Measurements from ENCODE around the gene GMPR. TPM values are rescaled to one million over a fixed set of nuclear protein-coding genes. Genes with fewer than 3 reads are reported as not detected.

GMPR gene
- 0.47 TPM in 1 of 2 replicates, not detected in the other for total RNA-seq (2014; rRNA removed; shearing (Covaris generic))
- polyA plus RNA-seq (2014; cell fraction: nucleus; rRNA removed), result 0.31 TPM in 1 of 2 replicates, not detected in the other

GRCh38 chr6:16238057-16238962, at the start of gene GMPR:
Gene GMPR, plus strand, starts transcription at chr6:16238587. Its CDS starts 107 bp downstream, at chr6:16238694.
- no peak for DNase-seq (ENCODE audit: extremely low read depth, low read depth)

DNA sequence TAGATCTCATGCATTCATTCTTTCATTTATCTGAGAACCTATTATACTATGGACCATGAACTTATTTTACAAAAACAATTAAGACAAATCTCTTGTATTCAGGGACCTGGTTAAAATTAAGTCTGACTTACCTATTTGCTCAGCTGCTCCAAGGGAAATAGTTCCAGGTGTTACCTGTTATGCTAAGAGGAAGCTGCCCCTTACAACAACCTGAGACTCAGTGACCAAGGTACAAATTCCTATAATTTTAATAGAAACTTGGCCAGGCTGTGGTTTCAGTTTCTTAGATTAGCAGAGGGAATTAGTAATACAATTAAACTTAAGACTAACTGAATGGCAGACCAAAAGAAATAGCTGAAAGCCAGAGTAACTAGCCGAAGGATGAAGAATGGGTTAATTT, 48.2 kb upstream of the GMPR start:
- DNase-seq (ENCODE audit: extremely low read depth, low read depth), result no peak

GRCh38 chr6:16196260-16196983, 42.0 kb upstream of the GMPR start:
- no peak for DNase-seq (ENCODE audit: extremely low read depth, low read depth)

GRCh38 chr6:16196984-16197546, 41.3 kb upstream of the GMPR start:
- DNase-seq (ENCODE audit: extremely low read depth, low read depth), result no peak

DNA sequence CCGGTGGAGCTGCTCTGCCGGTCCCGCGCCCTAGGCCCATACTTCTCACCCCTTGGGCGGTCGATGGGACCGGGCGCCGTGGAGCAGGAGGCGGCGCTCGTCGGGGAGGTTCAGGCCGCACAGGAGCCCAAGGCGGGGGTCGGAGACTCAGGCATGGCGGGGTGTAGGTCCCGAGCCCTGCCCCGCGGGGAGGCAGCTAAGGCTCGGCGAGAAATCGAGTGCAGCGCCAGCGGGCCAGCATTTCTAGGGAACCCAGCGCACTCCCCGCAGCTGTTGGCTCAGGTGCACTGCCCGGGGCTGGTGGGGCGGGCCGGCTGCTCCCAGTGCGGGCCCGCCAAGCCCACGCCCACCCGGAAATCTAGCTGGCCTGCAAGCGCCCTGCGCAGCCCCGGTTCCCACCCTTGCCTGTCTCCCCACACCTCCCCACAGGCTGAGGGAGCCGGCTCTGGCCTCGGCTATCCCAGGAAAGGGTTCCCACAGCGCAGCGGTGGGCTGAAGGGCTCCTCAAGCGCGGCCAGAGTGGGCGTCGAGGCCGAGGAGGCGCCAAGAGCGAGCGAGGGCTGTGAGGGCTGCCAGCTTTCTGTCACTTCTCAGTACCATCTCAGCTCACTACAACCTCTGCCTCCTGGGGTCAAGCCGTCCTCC, 40.2 kb upstream of the GMPR start:
- no peak for DNase-seq (ENCODE audit: extremely low read depth, low read depth)

GRCh38 chr6:16199804-16200203, 38.6 kb upstream of the GMPR start:
- no peak for DNase-seq (ENCODE audit: extremely low read depth, low read depth)

GRCh38 chr6:16200321-16200883, 38.0 kb upstream of the GMPR start:
- DNase-seq (ENCODE audit: extremely low read depth, low read depth), result no peak

- DNase-seq (ENCODE audit: extremely low read depth, low read depth), result no peak
Observed at GRCh38 chr6:16201706-16202105, 36.7 kb upstream of the GMPR start.

DNA sequence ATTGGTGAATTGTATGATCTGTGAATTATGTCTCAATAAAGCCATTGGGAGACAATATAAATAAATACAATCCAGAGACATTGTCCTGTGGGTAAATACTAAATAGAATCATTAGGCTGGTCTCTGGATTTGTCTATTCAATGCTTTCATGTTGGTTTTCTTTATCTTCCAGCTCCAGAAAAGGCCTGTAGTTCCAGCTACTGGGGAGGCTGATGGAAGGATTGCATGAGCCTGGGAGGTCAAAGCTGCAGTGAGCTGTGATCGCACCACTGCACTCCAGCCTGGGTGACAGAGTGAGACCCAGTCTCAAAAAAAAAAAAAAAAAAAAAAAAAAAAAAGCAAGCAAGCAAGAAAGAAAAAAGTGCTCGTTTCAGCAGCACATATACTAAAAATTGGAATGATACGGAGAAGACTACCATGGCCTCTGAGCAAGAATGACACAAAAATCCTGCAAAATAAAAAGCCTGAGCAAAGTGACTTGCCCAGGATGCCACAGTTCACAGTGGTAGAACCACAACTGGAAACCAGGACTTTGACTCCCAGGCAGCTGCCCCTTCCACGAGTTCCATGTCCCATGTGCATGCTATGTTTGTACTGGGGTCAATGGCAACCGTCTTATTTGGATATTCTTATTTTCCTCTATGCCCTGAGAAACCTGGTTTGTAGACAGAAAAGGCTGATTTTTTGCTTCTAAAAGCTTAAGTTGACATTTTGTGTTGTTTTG, 33.6 kb upstream of the GMPR start:
- DNase-seq (ENCODE audit: extremely low read depth, low read depth), result no peak

DNA sequence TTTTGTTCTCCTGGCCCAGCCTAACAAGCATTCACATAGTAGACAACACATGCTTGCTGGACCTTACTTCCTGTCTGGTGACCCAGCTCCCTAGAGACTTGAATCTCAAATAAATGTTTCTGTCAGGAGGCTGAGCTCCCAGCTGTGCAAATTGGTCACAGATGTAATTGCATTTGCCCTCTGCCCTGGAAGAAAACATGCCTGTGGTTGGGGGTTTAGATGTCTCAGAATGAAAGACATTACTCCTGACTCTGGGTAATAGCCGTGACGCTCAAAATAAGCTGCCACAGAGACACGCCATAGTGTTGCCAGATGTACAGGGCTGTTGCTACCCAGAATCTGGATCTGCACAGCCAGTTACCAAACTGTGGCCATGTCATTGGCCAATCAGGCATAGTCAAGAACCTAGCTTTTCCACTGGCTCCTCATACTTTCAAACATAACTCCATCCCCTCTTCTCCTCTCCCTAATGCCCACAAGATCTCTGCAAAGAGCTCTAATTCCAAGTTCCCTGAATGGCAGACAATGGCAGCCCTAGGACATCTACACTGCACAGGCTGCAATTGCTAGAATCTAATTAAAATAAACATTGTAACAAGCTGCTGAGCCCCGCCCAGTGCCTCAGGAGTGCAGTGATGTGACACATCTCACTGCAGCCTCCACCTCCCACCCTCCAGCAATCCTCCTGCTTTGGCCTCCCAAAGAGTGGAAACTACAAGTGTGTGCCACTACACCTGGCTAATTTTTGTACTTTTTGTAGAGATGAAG, 32.8 kb upstream of the GMPR start:
- no peak for DNase-seq (ENCODE audit: extremely low read depth, low read depth)

DNA sequence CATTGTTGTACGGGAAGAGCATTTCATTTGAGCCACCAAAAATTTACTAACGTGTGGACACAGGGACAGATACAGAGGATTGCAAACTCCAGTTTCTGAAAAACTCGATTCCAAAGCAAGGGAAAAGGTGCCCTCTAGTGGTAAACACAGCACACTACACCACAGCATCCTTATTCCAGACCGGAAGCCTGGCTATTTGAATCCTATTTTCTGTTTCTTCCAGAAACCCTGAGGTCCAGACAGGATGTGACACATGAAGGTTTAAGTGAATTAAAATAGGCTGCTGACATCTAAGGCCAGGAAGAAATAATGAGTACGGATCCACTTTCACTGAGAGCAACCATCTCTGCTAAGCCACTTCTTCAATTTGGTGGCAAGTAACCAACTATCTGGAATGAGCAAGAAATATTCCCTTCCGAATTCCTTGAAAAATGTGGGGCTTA, 31.8 kb upstream of the GMPR start:
- peak; percentile 40 for DNase-seq (ENCODE audit: extremely low read depth, low read depth)

GRCh38 chr6:16208989-16209388, 29.4 kb upstream of the GMPR start:
- no peak for DNase-seq (ENCODE audit: extremely low read depth, low read depth)

GRCh38 chr6:16209539-16209938, 28.8 kb upstream of the GMPR start:
- DNase-seq (ENCODE audit: extremely low read depth, low read depth), result no peak

DNA sequence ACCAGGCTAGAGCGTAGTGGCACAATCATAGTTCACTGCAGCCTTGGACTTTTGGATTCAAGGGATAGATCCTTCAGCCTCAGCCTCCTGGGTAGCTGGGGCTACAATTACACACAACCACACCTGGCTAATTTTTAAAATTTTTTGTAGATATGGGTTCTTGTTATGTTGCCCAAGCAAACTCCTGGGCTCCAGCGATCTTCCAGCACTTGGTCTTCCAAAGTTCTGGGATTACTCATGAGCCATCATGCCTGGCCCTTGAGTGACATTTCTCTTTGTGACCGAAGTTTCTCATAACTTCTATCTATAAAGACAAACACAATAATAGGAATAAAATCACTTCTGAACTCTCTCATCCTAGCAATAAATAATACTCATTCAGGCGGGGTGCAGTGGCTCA, 26.1 kb upstream of the GMPR start:
- no peak for DNase-seq (ENCODE audit: extremely low read depth, low read depth)

DNA sequence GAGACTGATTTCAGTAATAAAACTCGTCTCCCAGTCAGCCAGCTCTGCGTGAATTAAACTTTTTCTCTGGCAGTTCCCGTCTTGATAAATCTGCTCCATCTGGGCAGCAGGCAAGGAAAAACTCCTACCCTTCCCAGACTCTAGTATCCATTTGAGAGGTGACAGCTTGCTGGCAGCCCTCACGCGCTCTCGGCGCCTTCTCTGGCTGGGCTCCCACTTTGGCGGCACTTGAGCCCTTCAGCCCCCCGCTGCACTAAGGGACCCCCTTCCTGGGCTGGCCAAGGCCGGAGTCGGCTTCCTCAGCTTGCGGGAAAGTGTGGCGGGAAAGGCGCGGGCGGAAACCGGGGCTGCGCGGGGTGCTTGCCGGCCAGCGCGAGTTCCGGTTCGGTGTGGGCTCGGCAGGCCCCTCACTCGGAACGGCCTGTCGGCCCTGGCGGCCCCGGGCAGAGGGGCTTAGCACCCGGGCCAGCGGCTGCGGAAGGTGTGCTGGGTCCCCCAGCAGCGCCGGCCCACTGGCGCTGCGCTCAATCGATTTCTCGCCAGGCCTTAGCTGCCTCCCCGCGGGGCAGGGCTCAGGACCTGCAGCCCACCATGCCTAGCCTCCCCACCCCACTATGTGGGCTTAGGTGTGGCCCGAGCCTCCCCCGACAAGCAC, 21.8 kb upstream of the GMPR start:
- no peak for DNase-seq (ENCODE audit: extremely low read depth, low read depth)

- no peak for DNase-seq (ENCODE audit: extremely low read depth, low read depth)
Observed at GRCh38 chr6:16217156-16217721, 21.1 kb upstream of the GMPR start.

- DNase-seq (ENCODE audit: extremely low read depth, low read depth), result no peak
Observed at GRCh38 chr6:16222826-16223225, 15.6 kb upstream of the GMPR start.

GRCh38 chr6:16223362-16223761, 15.0 kb upstream of the GMPR start:
- no peak for DNase-seq (ENCODE audit: extremely low read depth, low read depth)

All from NCI-H460 (cell line).